ENCODE measurements around the gene ZFYVE21.

- TF ChIP-seq CTCF (IDR thresholded peaks at IDR 0.05), result no peak
- TF ChIP-seq POLR2A (IDR thresholded peaks at IDR 0.05), result no peak
Observed at GRCh38 chr14:103723748-103724081, 8.1 kb downstream of the ZFYVE21 start.
